ENCODE measurements around the gene EVA1A.

Gene EVA1A

GRCh38 chr2:75574106-75574505 is 13.4 kb upstream of the EVA1A start:
- H4K20me1 ChIP-seq (ENCODE audit: insufficient read depth, low read length, poor library complexity, severe bottlenecking), result no peaks in the 10 kb centered on the region
- no peaks in the 10 kb centered on the region for H3K79me2 ChIP-seq (ENCODE audit: insufficient read depth, low read length)
- no peaks in the 10 kb centered on the region for H3K9me2 ChIP-seq (replicated peaks; ENCODE audit: low read depth, low read length)
- H3K4me3 ChIP-seq (ENCODE audit: low read length, poor library complexity, severe bottlenecking), result no peak overlapping the region
- no peak overlapping the region for H3K4me2 ChIP-seq (ENCODE audit: low read depth, low read length, poor library complexity, severe bottlenecking)
- no peaks in the 10 kb centered on the region for H3K27me3 ChIP-seq (ENCODE audit: insufficient read depth, low read length, poor library complexity, severe bottlenecking)
- H3K4me1 ChIP-seq (ENCODE audit: insufficient read depth, low read length, poor library complexity, severe bottlenecking), result no peaks in the 10 kb centered on the region
- no peak overlapping the region for H3K9ac ChIP-seq (ENCODE audit: low read depth, low read length, poor library complexity, severe bottlenecking)
- no peak overlapping the region for H2AFZ ChIP-seq (ENCODE audit: low read length)
- H3F3A ChIP-seq (ENCODE audit: low read depth), result no peaks in the 10 kb centered on the region
- no peak for TF ChIP-seq EZH2phosphoT487 (IDR thresholded peaks at IDR 0.05; ENCODE audit: borderline replicate concordance)
- peak; percentile 23; the same call in 1 of the 2 replicates for TF ChIP-seq CTCF (conservative IDR thresholded peaks at IDR 0.05; ENCODE audit: low read length)
- no peaks in the 10 kb centered on the region for H3K9me3 ChIP-seq (ENCODE audit: insufficient read depth, low read depth, low read length)
- no peaks in the 10 kb centered on the region for H3K36me3 ChIP-seq (ENCODE audit: insufficient read depth, low read length)

GRCh38 chr2:75573145-75573878 is 12.6 kb upstream of the EVA1A start:
- Histone ChIP-seq H3K4me3 (ENCODE audit: low read length, poor library complexity, severe bottlenecking) (no peak overlapping the region), H3K9me2 (replicated peaks; ENCODE audit: low read depth, low read length) (no peaks in the 10 kb centered on the region), H4K20me1 (ENCODE audit: insufficient read depth, low read length, poor library complexity, severe bottlenecking) (no peaks in the 10 kb centered on the region), H3K4me1 (ENCODE audit: insufficient read depth, low read length, poor library complexity, severe bottlenecking) (no peaks in the 10 kb centered on the region), H2AFZ (ENCODE audit: low read length) (no peak overlapping the region), H3K79me2 (ENCODE audit: insufficient read depth, low read length) (no peaks in the 10 kb centered on the region), H3K9ac (ENCODE audit: low read depth, low read length, poor library complexity, severe bottlenecking) (no peak overlapping the region), H3K36me3 (ENCODE audit: insufficient read depth, low read length) (no peaks in the 10 kb centered on the region), H3K9me3 (ENCODE audit: insufficient read depth, low read depth, low read length) (no peaks in the 10 kb centered on the region), H3K27me3 (ENCODE audit: insufficient read depth, low read length, poor library complexity, severe bottlenecking) (no peaks in the 10 kb centered on the region), H3F3A (ENCODE audit: low read depth) (no peaks in the 10 kb centered on the region), H3K4me2 (ENCODE audit: low read depth, low read length, poor library complexity, severe bottlenecking) (no peak overlapping the region)
- TF ChIP-seq EZH2phosphoT487 (IDR thresholded peaks at IDR 0.05; ENCODE audit: borderline replicate concordance), result no peak
- no peak for TF ChIP-seq CTCF (conservative IDR thresholded peaks at IDR 0.05; ENCODE audit: low read length)

- H3K9ac ChIP-seq (ENCODE audit: low read depth, low read length, poor library complexity, severe bottlenecking), result no peak overlapping the region
- no peaks in the 10 kb centered on the region for H3K9me3 ChIP-seq (ENCODE audit: insufficient read depth, low read depth, low read length)
- no peaks in the 10 kb centered on the region for H4K20me1 ChIP-seq (ENCODE audit: insufficient read depth, low read length, poor library complexity, severe bottlenecking)
- no peak overlapping the region for H2AFZ ChIP-seq (ENCODE audit: low read length)
- H3K4me2 ChIP-seq (ENCODE audit: low read depth, low read length, poor library complexity, severe bottlenecking), result no peak overlapping the region
- no peaks in the 10 kb centered on the region for H3K27me3 ChIP-seq (ENCODE audit: insufficient read depth, low read length, poor library complexity, severe bottlenecking)
- no peaks in the 10 kb centered on the region for H3K36me3 ChIP-seq (ENCODE audit: insufficient read depth, low read length)
- no peaks in the 10 kb centered on the region for H3K9me2 ChIP-seq (replicated peaks; ENCODE audit: low read depth, low read length)
- TF ChIP-seq CTCF (conservative IDR thresholded peaks at IDR 0.05; ENCODE audit: low read length) (no peak), EZH2phosphoT487 (IDR thresholded peaks at IDR 0.05; ENCODE audit: borderline replicate concordance) (no peak)
- no peaks in the 10 kb centered on the region for H3K79me2 ChIP-seq (ENCODE audit: insufficient read depth, low read length)
- no peak overlapping the region for H3K4me3 ChIP-seq (ENCODE audit: low read length, poor library complexity, severe bottlenecking)
- H3F3A ChIP-seq (ENCODE audit: low read depth), result no peaks in the 10 kb centered on the region
- H3K4me1 ChIP-seq (ENCODE audit: insufficient read depth, low read length, poor library complexity, severe bottlenecking), result peaks cover 7% of the 10 kb centered on the region
Measured at GRCh38 chr2:75571730-75572430, 11.1 kb upstream of the EVA1A start.
